DMS114 treated with DMSO at 0.1 percent for 48 hours (cell line): ENCODE measurements around the gene KLRD1.
"Not testable (repeated sequence)": the region's sequence is repeated elsewhere in the genome, so short reads cannot be mapped to it uniquely, and the experiment has no call there.

ENCODE experiments used
- DNase-seq: peaks from one replicate; lab custom pipeline; 2025; ENCODE audit not compliant: unreplicated experiment; lab: John Stamatoyannopoulos, UW

The KLRD1 gene

DNA sequence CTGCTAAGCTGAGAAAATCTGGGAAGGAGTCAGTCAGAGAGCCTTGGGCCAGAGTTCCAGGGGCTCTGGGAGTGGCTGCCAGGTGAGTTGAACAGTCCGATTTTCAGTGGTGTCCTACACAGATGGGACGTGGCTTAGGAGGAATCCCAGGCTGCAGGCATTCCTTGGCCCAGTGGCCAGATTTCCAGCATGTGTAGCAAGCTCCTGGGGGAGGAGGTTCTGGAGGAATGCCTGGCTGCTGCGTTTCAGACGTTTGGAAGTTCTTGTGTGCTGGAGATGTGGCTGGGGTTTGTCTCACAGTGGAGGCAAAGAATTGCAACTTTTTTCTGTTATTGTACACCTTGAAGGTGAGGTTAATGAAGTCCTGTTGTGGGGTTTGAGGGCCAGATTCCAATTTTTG, 28.5 kb downstream of the KLRD1 start:
- not testable (repeated sequence) for DNase-seq

DNA sequence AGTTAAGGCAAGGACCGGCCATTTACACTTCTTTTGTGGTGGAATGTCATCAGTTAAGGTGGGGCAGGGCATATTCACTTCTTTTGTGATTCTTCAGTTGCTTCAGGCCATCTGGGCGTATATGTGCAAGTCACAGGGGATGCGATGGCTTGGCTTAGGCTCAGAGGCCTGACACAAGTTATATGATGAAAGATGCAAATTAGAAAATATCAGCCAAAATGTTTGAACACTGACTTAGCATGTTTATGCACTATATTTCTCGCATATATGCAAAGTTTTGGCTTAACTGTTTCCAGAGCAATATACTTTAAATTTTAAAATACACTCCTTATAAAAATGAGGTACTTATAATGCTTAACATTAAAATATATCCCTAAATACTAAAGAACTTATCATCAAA, 30.8 kb downstream of the KLRD1 start:
- not testable (repeated sequence) for DNase-seq

DNA sequence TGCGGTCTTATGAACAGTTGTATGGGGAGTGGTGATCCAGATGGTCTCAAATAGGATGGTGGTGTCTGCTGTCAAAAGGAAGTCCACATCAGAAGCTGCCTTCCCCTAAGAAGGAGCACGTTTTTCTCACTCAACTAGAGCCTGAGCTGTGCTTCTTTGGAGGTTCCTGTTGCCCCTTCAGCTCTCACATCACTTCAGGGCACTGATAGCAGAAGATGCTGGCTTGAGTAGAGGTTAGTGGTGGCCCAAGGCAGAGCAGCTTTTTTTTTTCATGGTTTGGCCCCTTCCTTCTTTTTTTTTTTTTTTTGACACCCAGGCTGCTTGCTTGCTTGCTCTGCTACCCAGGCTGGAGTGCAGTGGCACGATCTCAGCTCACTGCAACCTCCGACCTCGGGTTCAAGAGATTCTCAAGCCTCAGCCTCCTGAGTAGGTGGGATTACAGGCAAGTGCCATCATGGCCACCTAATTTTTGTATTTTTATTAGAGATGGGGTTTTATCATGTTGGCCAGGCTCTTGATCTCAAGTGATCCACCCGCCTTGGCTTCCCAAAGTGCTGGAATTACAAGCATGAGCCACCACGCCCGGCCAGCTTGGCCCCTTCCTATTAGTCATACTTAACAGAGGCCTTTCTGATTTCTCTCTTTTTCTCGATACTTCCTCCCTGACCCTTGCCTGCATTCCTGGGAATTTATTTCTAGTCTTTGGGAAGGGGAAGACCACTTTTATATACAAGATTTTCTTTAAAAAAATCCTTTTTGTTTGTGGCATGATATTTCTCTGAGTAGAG, 31.6 kb downstream of the KLRD1 start:
- DNase-seq: no peak

DNA sequence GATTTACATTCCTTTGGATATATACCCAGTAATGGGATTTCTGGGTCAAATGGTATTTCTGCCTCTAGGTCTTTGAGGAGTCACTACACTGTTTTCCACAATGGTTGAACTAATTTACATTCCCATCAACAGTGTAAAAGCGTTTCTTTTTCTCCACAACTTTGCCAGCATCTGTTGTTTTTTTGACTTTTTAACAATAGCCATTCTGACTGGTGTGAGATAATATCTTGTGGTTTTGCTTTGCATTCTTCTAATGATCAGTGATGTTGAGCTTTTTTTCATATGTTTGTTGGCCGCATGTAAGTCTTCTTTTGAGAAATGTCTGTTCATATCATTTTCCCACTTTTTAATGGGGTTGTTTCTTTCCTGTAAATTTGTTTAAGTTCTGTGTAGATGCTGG, 33.3 kb downstream of the KLRD1 start:
- not testable (repeated sequence) for DNase-seq

DNA sequence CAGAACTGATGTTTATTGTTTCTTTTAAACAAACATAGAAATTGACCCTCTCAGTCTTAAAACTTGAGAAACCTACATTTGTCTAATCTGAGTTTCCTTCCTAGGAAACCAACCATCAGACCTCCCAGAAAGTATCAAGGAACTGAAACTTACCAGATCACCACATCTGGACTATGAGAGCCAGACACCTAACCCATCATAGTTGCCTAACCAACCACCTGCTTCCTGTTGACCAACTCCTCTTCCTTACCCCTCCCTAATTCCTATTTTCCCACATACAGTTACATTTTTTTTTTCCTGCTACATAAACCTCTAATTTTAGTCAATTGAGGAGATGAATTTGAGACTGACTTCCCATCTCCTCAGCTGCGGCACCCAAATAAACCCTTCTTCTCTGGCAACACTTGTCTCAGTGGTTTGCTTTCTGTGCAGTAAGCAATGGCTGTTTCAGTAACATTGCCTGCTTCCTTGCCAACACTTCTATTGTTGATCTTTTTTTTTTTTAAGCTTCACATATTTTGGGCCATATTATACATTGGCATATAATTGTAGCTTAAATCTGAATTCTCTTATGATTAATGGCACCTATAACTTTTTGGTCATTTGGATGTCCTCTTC, 34.3 kb downstream of the KLRD1 start:
- no peak for DNase-seq

DNA sequence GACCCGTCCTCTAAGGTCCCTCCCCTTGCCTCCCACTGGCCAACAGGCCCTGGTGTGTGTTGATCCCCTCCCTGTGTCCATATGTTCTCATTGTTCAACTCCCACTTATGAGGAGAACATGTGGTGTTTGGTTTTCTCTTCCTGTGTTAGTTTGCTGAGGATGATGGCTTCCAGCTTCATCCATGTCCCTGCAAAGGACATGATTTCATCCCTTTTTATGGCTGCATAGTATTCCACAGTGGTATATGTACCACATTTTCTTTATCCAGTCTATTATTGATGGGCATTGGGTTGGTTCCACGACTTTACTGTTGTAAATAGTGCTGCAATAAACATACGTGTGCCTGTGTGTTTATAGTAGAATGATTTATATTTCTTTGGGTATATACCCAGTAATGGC, 43.8 kb downstream of the KLRD1 start:
- DNase-seq: not testable (repeated sequence)

DNA sequence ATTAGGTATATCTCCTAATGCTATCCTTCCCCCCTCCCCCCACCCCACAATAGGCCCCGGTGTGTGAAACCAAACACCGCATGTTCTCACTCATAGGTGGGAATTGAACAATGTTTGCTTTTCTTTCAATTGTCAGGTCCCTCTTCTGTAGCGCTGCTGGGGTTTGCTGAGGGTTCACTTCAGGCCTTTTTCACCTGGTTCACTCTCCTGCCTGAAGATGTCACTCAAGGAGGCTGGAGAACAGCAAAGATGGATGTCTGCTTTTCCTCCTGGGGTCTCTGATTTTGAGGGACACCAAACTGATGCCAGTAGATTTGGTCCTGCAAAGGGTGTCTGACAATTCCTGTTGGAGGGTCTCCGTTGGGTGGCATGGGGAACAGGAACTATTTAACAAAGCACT, 46.4 kb downstream of the KLRD1 start:
- DNase-seq: no peak

DNA sequence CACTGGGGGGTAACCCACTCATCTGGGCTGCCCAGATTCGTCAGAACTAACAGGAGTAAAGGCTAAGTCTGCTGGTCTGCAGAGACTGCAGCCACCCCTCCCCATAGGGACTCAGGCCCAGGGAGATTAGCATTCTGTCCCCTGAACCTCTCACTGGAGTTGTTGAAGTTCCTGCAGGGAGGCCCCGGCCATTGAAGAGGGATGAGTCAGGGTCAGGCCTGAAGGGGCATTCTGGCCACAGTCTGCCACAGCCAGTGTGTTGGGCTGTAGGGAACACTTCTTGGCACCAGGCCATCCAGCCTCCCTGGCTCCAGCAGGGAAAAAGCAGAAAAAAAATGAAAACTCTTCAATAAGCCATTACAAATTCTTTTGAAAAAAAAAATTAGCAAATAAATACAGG, 46.8 kb downstream of the KLRD1 start:
- no peak for DNase-seq

DNA sequence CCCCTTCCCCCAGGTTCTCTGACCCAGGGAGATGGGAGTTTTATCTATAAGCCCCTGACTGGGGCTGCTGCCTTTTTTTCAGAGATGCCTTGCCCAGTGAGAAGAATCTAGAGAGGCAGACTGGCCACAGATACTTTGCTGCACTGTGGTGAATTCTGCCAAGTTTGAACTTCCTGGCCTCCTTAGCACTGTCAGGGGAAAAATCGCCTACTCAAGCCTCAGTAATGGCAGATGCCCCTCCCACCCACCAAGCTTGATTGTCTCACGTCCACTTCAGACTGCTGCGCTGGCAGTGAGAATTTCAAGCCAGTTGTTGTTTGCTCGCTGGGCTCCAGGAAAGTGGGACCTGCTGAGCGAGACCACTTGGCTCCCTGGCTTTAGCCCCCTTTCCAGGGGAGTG, 50.5 kb downstream of the KLRD1 start:
- DNase-seq: no peak

DNA sequence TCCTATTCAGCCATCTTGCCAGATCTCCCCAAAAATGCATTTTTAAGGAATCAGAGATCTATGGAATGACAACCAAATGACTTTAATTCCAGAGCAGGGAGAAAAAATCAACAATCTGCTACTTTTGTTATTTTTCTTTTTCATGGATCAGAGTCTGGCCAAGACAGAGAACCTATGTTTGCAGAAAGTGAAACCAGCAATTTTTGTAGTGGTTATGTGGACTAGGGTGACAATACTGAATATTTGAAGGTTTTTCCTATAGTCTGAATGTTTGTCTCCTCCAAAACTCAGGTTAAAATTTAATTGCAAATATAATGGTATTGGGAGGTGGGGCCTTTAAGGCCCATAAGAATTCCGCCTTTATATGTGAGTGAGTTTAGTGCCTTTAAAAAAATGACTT, 51.3 kb downstream of the KLRD1 start:
- DNase-seq: no peak

DNA sequence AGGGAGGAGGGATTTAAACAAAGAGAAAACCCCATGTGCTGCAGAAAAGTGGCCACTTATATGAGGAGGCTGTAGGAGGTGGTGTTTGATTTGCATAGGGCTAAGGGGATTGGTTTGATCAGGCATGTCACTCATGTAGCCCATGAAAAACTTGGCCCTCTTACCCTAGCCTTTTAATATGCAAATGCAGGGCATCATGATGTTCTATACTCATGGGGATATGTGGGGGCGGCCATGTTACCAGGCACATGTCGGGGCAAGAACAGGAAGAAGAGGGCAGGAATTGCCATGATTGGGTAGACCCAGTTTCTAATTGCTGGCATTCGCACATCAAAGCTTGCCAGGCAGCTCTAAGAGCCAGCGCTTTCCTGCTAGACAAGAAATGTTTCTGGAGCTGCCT, 53.4 kb downstream of the KLRD1 start:
- DNase-seq: no peak

DNA sequence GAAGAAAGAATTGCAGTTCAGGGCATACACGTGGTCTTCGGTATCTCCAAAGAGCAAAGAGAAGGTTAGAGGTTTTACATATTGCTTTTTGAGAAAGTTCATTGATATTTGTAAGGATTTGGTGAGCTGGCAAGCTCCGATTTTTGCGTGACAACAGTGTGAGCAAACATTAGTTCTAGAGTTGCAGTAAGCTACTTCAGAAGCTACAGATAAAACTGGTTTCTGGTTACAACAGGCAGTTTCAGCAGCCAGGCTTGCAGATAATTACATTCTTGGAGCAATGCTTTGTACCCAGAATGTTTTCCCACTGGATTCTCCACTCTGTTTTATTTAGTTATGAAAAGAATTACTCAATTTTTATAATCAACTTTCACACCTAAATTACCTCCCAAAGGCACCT, 54.0 kb downstream of the KLRD1 start:
- DNase-seq: no peak

DNA sequence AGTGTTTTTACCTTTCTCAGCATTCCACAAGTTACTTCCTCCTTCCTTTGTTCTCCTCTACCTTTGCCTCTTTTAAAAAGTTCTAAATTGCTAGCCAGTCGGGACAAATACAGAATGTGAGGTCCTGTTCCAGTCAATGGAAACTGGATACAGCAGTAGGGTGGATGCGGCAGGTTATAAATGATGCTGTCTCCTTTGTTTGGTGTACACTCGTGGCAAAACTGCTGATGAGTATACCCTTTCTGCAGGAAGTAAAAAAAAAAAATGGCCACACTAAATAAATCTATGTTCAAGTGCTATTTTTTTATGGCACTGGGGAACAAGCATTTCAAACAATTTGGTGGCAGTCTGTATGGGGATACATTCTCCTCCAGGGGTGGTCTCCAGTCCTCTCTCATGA, 54.7 kb downstream of the KLRD1 start:
- no peak for DNase-seq

DNA sequence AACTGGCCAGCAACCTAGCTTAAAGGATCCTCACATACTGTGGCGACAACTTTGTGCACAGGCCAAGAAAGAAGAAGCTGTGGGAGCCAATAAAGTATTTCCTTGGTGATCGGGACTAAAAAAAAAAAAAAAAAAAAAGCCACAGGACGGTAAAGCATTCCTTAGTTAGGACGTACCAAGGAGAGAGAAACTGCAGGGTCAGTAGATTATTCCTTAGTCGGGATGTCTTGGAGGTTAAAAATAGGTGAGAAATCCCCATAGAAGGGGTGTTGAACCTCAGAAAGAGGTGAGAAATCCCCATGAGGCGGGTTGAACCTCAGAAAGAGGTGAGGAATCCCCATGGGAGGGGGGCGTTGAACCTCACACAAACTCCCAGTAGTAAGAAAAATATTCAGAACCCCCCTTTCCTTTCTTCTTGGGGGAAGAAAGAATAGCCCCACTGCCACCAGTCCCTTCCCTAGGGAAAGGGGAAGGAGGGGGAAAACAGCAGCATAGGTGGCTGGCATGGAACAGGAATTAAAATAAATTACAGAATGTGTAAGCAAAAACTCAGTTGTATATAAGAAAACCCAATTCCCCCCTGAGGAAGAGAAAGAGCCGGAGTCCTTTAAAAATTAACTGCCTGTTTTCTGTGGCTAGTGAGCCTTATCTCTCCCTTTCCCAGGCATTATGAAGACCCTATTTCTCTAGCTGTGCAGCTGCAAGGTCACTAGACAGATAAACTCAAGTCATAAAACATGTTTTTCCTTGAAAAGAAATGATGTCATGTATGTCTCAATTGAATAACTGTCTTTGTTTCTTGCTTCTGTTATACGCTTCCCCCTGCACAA, 55.4 kb downstream of the KLRD1 start:
- no peak for DNase-seq

DNA sequence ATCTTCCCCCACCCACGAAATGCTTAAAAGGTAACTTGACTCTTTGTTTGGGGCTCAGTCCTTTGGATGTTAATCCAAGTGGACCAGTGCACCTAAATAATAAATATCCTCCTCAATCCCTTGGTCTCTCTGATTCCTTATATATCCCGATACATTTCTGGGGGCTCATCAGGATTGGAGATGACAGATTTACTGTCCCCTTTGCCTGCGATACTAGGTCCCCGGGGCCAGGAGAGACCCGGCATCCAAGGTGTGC, 55.9 kb downstream of the KLRD1 start:
- no peak for DNase-seq

DNA sequence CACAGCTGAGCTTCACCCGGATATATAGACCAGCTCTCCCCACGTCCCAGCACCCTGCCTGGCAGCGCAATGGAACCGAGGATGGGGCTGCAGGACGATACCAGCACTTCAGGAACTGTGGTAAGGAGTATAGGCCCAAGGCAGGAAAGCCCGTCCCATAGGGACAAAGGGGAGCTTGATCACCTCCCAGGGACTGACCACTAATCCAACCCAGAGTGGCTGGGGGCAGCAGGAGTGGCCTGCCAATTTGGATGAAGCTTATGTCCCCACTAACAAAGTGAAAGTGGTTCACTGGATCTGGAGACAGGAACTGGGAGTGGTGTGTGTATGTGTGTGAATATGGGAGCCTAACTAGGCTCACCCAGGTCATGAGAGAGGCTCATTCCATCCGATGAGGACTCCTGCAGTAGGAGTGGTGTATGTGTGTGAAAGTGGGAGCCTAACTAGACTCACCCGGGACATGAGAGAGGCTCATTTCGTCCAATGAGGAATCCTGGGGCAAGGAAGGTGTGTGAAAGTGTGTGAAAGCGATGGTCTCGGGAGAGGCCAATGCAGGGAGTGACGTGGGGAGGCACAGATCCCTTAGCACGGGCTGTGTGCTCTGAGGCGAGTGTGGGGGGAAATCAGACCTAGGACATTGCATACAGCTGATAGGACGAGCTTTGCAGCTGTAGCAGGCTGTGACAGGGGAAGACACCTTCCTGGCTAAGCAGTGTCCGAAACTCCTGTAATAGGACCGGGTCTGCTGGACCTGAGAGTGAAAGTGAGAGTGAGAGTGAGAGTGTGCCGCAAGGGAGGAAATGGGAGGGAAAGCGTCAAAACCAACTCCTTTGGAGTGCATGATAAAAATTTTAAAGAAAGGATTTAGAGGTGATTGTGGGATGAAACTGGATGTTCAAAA, 56.5 kb downstream of the KLRD1 start:
- DNase-seq: peak; percentile 56

DNA sequence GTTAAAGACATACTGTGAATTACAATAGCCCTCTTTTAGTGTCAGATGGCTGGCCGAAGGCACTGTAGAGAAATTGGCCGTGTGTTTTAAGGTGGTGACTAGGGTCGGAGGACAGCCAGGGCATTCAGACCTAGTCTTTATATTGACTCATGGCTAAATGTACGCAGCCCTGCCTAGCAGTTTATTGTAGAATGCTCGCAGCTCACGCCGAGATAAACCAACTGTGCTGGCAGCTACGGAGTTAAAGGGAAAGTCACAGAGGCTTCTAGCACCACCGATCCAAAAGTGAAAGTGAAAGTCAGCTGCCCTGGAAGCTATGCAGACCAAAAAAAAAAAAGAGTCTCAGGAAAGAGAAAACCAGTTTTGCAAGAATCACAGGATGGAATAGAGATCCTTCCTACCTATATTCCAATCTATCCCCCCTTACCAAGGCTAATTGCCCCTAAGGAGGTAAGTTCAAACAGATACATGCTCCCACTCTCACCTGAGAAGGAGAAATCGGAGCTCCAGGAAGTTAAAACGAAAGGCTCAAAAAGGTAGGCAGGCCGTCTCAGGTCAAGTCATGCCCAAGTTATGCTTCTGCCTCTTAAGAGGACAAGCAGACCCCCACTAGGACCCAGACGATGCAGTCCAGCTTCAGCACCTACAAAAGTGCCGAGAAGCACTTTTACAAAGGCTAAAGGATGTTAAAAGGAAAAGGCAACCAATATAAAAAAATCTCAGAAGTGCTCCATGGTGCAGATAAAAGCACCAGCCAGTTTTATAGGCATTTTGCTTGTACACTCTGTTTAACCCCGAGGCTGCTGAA, 57.3 kb downstream of the KLRD1 start:
- peak; percentile 69 for DNase-seq

DNA sequence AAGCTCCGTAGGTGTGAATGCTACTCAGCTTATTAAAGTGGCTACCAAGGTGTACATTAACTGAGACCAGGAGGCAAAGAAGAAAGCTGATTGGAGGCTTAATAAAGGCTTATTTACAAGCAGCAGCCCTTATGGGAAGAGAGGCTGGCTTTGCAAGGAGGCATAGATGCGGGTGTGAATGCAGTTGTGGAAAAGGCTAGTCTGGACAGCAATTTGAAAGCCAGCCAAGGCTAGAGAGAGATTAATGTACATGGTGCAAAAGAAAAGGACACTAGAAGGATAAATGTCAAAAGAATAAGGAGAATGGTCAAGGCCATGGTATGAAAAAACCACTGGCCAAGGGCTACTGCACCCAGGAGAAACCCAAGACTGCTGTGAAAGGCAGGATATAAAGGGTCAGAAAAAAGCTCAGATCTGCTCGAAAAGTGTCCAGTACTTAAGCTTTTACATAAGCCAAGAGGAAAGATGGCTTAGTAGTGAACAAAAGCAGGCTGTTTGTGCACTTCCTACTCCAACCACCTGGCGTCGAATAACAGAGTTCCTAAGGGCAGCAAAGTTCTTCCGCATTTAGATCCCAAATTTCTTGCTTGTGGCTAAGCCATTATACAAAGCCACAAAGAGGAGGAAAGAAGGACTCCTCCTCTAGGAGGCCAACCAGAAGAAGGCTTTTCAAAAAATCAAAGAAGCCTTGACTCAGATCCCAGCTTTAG, 58.2 kb downstream of the KLRD1 start:
- DNase-seq: peak; percentile 20

DNA sequence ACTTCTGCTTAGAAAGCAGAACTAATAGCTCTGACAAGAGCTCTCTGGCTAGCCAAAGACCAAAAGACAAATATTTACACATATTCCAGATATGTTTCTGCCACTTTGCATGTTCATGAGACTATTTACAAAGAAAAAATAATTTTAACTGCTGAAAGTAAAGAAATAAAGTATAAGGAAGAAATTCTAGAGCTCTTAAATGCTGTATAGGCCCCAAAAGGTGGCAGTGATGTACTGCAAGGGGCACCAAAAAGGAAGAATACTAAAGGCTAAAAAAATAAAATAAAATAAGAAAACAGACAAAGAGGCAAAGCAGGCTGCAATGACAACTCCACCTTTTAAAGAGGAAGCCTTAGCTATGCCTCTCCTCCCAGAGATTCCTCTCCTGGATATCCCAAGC, 59.2 kb downstream of the KLRD1 start:
- peak; percentile 40 for DNase-seq

DNA sequence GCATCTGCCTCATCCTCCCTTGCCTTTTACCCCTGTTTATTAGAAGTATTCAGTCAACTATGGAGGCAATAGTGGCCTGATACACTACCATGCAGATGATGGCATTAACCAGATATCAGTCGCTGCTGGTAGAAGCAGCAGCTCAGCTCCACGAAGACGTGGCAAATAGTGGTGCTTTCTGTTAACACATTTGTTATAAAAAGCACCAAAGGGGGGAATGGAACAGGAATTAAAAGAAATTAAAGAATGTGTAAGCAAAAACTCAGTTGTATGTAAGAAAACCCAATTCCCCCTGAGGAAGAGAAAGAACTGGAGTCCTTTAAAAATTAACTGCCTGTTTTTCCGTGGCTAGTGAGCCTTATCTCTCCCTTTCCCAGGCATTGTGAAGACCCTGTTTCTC, 60.0 kb downstream of the KLRD1 start:
- DNase-seq: not testable (repeated sequence)
